22Rv1 (cell line): Measurements from ENCODE around the gene TACC2.

Source experiments
- CTCF ChIP-seq: fragments of 450-650 bp; IDR thresholded peaks from 2 replicates; pipeline ENCODE4 v1.5.1; 2017; ENCODE audit warnings: mild to moderate bottlenecking
- ZFX ChIP-seq: fragments of 450-650 bp; IDR thresholded peaks from 2 replicates; pipeline ENCODE4 v1.6.1; 2017; ENCODE audit warnings: antibody characterized with exemption, borderline replicate concordance

GRCh38 chr10:122204691-122205489 is 215.9 kb downstream of the TACC2 start:
- no peak for TF ChIP-seq CTCF
- TF ChIP-seq ZFX = no peak
